Caco-2 (cell line): ENCODE data around the gene ARHGEF28. TPM values are rescaled to one million over a fixed set of nuclear protein-coding genes. Genes with fewer than 3 reads are reported as not detected.

Source experiments
- BruUV-seq: library from RNA; stranded (reverse); fragments of 400-500 nt; replicated peaks from 2 replicates; lab custom pipeline; 2021; lab: Mats Ljungman, UMichigan
- CTCF ChIA-PET: fragments of 300-600 bp; sonication (Branson Sonifier 250); formaldehyde crosslinking; loops from one replicate; lab custom pipeline; 2022; ENCODE audit warnings: antibody characterized with exemption; lab: Charles Lee
- POLR2A ChIA-PET: fragments of 300-600 bp; sonication (Branson Sonifier 250); formaldehyde crosslinking; loops from one replicate; lab custom pipeline; 2022; ENCODE audit warnings: antibody characterized with exemption; lab: Charles Lee
- DNase-seq, 2 experiments: peaks; one replicate each; pipeline versions ENCODE4 v3.0.0 to v3.0.0-alpha.2; 2020 to 2022
- H3K27me3 ChIP-seq: replicated peaks from 2 replicates; pipeline ENCODE4 v1.6.0; 2011; ENCODE audit warnings: low read length; ENCODE audit not compliant: control insufficient read depth, insufficient read depth
- H3K36me3 ChIP-seq: 2 replicates; pipeline ENCODE4 v1.5.1; 2011; ENCODE audit warnings: low read length; ENCODE audit not compliant: control insufficient read depth, insufficient read depth
- H3K4me1 ChIP-seq: fragments of 250-450 bp; sonication (Bioruptor Pico); 2 replicates; pipeline ENCODE4 v1.5.1; 2020; ENCODE audit warnings: mild to moderate bottlenecking
- H3K4me3 ChIP-seq: 2 replicates; pipeline ENCODE4 v1.5.1; 2011; ENCODE audit warnings: low read depth, mild to moderate bottlenecking, control low read depth, low read length
- H3K9me3 ChIP-seq: fragments of 250-450 bp; sonication (Bioruptor Pico); 2 replicates; pipeline ENCODE4 v1.5.1; 2020; ENCODE audit warnings: mild to moderate bottlenecking, moderate library complexity
- H3K27ac Mint-ChIP-seq: one replicate; pipeline ENCODE4 v1.8.0; 2022; ENCODE audit warnings: mixed read lengths; ENCODE audit not compliant: unreplicated experiment
- H3K27me3 Mint-ChIP-seq: one replicate; pipeline ENCODE4 v1.8.0; 2022; ENCODE audit warnings: mixed read lengths; ENCODE audit not compliant: insufficient read depth, unreplicated experiment
- H3K36me3 Mint-ChIP-seq: one replicate; pipeline ENCODE4 v1.8.0; 2022; ENCODE audit warnings: mild to moderate bottlenecking, mixed read lengths; ENCODE audit not compliant: insufficient read depth, unreplicated experiment
- H3K4me1 Mint-ChIP-seq: one replicate; pipeline ENCODE4 v1.8.0; 2022; ENCODE audit warnings: low read depth, mixed read lengths; ENCODE audit not compliant: unreplicated experiment
- H3K4me3 Mint-ChIP-seq: one replicate; pipeline ENCODE4 v1.8.0; 2022; ENCODE audit warnings: mild to moderate bottlenecking, moderate library complexity, mixed read lengths; ENCODE audit not compliant: unreplicated experiment
- H3K9me3 Mint-ChIP-seq: one replicate; pipeline ENCODE4 v1.8.0; 2022; ENCODE audit warnings: mixed read lengths; ENCODE audit not compliant: unreplicated experiment
- CTCF ChIP-seq, 2 experiments: fragments of 200-600 bp in 1 of 2; IDR thresholded peaks; 1 replicate in 1 of 2; 2 replicates in 1 of 2; pipeline versions ENCODE4 v1.5.1 to v1.8.0; 2011 to 2022; ENCODE audit warnings: antibody characterized with exemption in 1 of 2, control low read depth in 1 of 2, inconsistent platforms in 1 of 2, low read depth in 1 of 2, low read length in 1 of 2, mild to moderate bottlenecking in 1 of 2, moderate library complexity in 1 of 2; ENCODE audit not compliant: insufficient read depth in 1 of 2, severe bottlenecking in 1 of 2, unreplicated experiment in 1 of 2
- intact Hi-C: fragments of 100-400 bp; cut with micrococcal nuclease; formaldehyde crosslinking; loops from one replicate; pipeline ENCODE4 v1.10.0; 2022; ENCODE audit not compliant: unreplicated experiment
- total RNA-seq: library from RNA; stranded (reverse); gene quantifications from 2 replicates; pipeline ENCODE4 v1.2.3, GENCODE V29; 2022

ARHGEF28 gene
- total RNA-seq, 1 experiment from 2014 or later: 4.6 TPM

- BruUV-seq: no TSS peak
- H3K27ac Mint-ChIP-seq: no peak overlapping the region
- DNase-seq: no peak
- H3K36me3 Mint-ChIP-seq: no peaks in the 10 kb centered on the region
- intact Hi-C loops: no loop called here
- H3K9me3 Mint-ChIP-seq: no peaks in the 10 kb centered on the region
- Histone ChIP-seq H3K4me1 (peaks cover 3% of the 10 kb centered on the region; the same call in 1 of the 2 replicates), H3K9me3 (no peaks in the 10 kb centered on the region), H3K36me3 (no peaks in the 10 kb centered on the region), H3K27me3 (no peaks in the 10 kb centered on the region), H3K4me3 (no peak overlapping the region)
- POLR2A ChIA-PET: no interaction called here
- CTCF ChIA-PET: no interaction called here
- H3K4me1 Mint-ChIP-seq: no peaks in the 10 kb centered on the region
- H3K27me3 Mint-ChIP-seq: no peaks in the 10 kb centered on the region
- TF ChIP-seq CTCF (IDR thresholded peaks at IDR 0.05; ENCODE audit: insufficient read depth in 1 of 2, low read depth in 1 of 2, low read length in 1 of 2, severe bottlenecking in 1 of 2, unreplicated experiment in 1 of 2): no peak
- no peak overlapping the region for H3K4me3 Mint-ChIP-seq
Measured at GRCh38 chr5:73831066-73831465, 205.1 kb downstream of the ARHGEF28 start.

- Mint-ChIP-seq H3K27ac (no peak overlapping the region), H3K4me1 (no peaks in the 10 kb centered on the region), H3K4me3 (no peak overlapping the region), H3K36me3 (no peaks in the 10 kb centered on the region), H3K27me3 (no peaks in the 10 kb centered on the region), H3K9me3 (peaks cover 16% of the 10 kb centered on the region)
- peaks cover 7% of the 10 kb centered on the region; the same call in 1 of the 2 replicates for H3K9me3 ChIP-seq
- DNase-seq: no peak
- H3K4me3 ChIP-seq: no peak overlapping the region
- POLR2A ChIA-PET: no interaction called here
- no peaks in the 10 kb centered on the region for H3K27me3 ChIP-seq
- no TSS peak for BruUV-seq
- no peak for TF ChIP-seq CTCF (IDR thresholded peaks at IDR 0.05; ENCODE audit: insufficient read depth in 1 of 2, low read depth in 1 of 2, low read length in 1 of 2, severe bottlenecking in 1 of 2, unreplicated experiment in 1 of 2)
- H3K36me3 ChIP-seq: no peaks in the 10 kb centered on the region
- H3K4me1 ChIP-seq: no peaks in the 10 kb centered on the region
- intact Hi-C loops: no loop called here
- CTCF ChIA-PET: no interaction called here
Measured at GRCh38 chr5:73834693-73835092, 208.7 kb downstream of the ARHGEF28 start.

DNA sequence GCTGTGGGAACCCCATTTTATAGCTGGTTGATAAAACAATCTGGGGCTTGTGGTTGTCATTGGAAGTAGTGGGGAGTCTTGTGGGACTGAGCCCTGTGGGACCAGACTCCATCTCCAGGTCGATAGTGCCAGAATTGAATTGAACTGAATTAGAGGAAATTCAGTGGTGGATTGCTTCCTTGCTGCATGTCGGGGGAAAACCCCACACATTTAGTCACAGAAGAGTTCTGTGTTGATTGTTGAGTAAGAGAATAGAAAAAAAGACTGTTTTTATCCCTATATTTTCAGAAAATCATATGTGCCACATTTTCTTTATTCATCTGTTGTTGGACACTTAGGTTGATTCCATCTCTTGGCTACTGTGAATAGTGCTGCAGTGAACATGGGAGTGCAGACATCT lies 209.7 kb downstream of the ARHGEF28 start:
- no peaks in the 10 kb centered on the region for H3K4me1 Mint-ChIP-seq
- no peaks in the 10 kb centered on the region for H3K36me3 ChIP-seq
- H3K27me3 Mint-ChIP-seq: no peaks in the 10 kb centered on the region
- DNase-seq: no peak
- no peaks in the 10 kb centered on the region for H3K36me3 Mint-ChIP-seq
- no peak for TF ChIP-seq CTCF (IDR thresholded peaks at IDR 0.05; ENCODE audit: insufficient read depth in 1 of 2, low read depth in 1 of 2, low read length in 1 of 2, severe bottlenecking in 1 of 2, unreplicated experiment in 1 of 2)
- POLR2A ChIA-PET: no interaction called here
- BruUV-seq: no TSS peak
- CTCF ChIA-PET: no interaction called here
- no peaks in the 10 kb centered on the region for H3K27me3 ChIP-seq
- H3K4me3 ChIP-seq: no peak overlapping the region
- H3K4me1 ChIP-seq: no peaks in the 10 kb centered on the region
- intact Hi-C loops: no loop called here
- H3K9me3 ChIP-seq: peaks cover 7% of the 10 kb centered on the region; the same call in 1 of the 2 replicates
- H3K27ac Mint-ChIP-seq: no peak overlapping the region
- no peak overlapping the region for H3K4me3 Mint-ChIP-seq
- peaks cover 16% of the 10 kb centered on the region for H3K9me3 Mint-ChIP-seq
